ENCODE results near the gene RETREG3. TPM values are rescaled to one million over a fixed set of nuclear protein-coding genes. Genes with fewer than 3 reads are reported as not detected.

The RETREG3 gene
- total and polyA plus RNA-seq, 2 of the 13 experiments (the other 11 are each of a cell fraction or from before 2014, with no cell fraction given), result 47.0 to 55.8 TPM

DNA sequence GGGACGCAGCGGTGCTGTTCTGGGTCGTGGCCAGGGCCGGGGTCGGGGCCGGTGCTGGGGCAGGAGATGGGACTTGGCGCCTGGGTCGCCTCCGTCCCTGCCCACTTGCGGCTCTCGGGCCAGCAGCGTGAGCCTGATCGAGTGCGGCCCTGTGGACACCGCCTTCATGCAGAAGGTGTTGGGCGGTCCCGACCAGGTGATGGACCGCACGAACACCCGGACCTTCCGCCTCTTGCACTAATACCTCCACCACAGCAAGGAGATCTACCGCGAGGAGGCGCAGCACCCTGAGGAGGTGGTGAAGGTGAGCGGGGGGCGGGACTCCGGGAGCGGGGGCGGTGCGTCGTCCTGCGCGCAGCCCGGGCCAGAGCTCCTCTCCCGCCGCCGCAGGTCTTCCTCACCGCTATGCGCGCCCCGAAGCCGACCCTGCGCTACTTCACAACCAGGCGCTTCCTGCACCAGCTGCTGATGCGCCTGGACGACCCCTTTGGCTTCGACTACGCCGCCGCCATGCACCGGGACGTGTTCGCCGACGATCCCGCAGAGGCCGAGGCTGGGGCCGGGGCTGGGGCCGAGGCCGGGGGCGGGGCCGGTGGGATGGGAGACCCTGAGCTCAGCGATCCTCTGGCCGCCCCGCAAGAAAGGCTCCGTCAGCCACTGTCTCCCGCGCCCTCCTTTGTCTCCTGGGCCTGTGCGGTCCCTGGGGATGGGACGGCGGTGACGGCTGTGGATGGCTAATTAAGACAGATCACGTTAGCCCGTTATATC is 60.9 kb downstream of the RETREG3 start (continued):
- TF ChIP-seq AKNA (CRISPR knock-in tag; IDR thresholded peaks at IDR 0.05; ENCODE audit: borderline replicate concordance) (no peak), ZNF776 (CRISPR knock-in tag; IDR thresholded peaks at IDR 0.05) (peak; percentile 61; the same call in 1 of the 2 replicates), ZNF281 (CRISPR knock-in tag; IDR thresholded peaks at IDR 0.05; ENCODE audit: borderline replicate concordance) (no peak), CBFB (CRISPR knock-in tag; IDR thresholded peaks at IDR 0.05) (0 out of 2 replicates have a peak, but pooled peaks have one; percentile 17), ZNF7 (CRISPR knock-in tag; IDR thresholded peaks at IDR 0.05) (no peak), ZNF773 (CRISPR knock-in tag; IDR thresholded peaks at IDR 0.05; ENCODE audit: borderline replicate concordance) (no peak), ATF4 (CRISPR knock-in tag; IDR thresholded peaks at IDR 0.05) (no peak), NAIF1 (CRISPR knock-in tag; IDR thresholded peaks at IDR 0.05; ENCODE audit: borderline replicate concordance) (no peak), BORCS8-MEF2B (CRISPR knock-in tag; IDR thresholded peaks at IDR 0.05) (no peak), THYN1 (CRISPR knock-in tag; IDR thresholded peaks at IDR 0.05; ENCODE audit: borderline replicate concordance, low read depth) (no peak), KDM5B (CRISPR knock-in tag; IDR thresholded peaks at IDR 0.05; ENCODE audit: borderline replicate concordance) (peak; percentile 35; the same call in 1 of the 2 replicates), TRIM24 (CRISPR knock-in tag; IDR thresholded peaks at IDR 0.05) (no peak), ZNF839 (CRISPR knock-in tag; IDR thresholded peaks at IDR 0.05; ENCODE audit: borderline replicate concordance) (no peak), NR0B2 (CRISPR knock-in tag; IDR thresholded peaks at IDR 0.05) (peak; percentile 40; the same call in 1 of the 2 replicates), ZNF550 (CRISPR knock-in tag; IDR thresholded peaks at IDR 0.05; ENCODE audit: borderline replicate concordance) (no peak), ZKSCAN1 (IDR thresholded peaks at IDR 0.05; ENCODE audit: low read length) (no peak), ZNF441 (CRISPR knock-in tag; IDR thresholded peaks at IDR 0.05; ENCODE audit: borderline replicate concordance) (no peak)
- TF ChIP-seq, protein P1, sequence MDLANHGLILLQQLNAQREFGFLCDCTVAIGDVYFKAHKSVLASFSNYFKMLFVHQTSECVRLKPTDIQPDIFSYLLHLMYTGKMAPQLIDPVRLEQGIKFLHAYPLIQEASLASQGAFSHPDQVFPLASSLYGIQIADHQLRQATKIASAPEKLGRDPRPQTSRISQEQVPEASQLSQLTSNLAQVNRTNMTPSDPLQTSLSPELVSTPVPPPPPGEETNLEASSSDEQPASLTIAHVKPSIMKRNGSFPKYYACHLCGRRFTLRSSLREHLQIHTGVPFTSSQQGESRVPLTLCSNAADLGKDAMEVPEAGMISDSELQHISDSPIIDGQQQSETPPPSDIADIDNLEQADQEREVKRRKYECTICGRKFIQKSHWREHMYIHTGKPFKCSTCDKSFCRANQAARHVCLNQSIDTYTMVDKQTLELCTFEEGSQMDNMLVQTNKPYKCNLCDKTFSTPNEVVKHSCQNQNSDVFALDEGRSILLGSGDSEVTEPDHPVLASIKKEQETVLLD (CRISPR knock-in tag; IDR thresholded peaks at IDR 0.05; ENCODE audit: low read depth), result no peak

Data from HepG2 (cell line).